NCI-H1694 (cell line): ENCODE results near the gene IL21R.
"Not testable (repeated sequence)": the region's sequence is repeated elsewhere in the genome, so short reads cannot be mapped to it uniquely, and the experiment has no call there.

ENCODE experiments used
- DNase-seq: peaks from one replicate; lab custom pipeline; 2025; lab: John Stamatoyannopoulos, UW

IL21R gene

GRCh38 chr16:27374804-27375425 lies 27.1 kb upstream of the IL21R start:
- peak; percentile 28 for DNase-seq

GRCh38 chr16:27377666-27378485 lies 24.1 kb upstream of the IL21R start:
- DNase-seq, result no peak

- DNase-seq, result no peak
Measured at GRCh38 chr16:27378871-27379481, 23.0 kb upstream of the IL21R start.

- DNase-seq, result no peak
Measured at GRCh38 chr16:27379919-27380318, 22.1 kb upstream of the IL21R start.

DNA sequence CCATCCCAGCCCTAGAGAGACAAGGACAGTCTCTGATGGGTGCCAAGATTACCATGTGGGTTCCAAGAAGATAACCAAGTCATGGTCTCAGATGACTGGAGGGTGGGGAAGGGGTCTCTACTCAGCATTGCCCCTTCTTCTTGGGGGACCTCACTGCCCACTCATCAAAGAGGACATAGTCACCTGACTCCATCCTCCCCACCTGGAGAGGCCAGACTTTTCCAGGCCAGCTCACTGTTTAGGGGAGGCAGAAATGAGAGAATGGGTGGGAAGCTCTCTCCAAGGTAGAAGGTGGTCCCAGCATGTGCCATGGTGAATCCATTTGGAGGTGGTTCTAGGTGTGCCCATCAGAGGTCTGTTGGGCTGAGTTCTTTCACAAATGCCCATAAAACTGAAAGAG lies 20.7 kb upstream of the IL21R start:
- no peak for DNase-seq

- DNase-seq, result no peak
Measured at GRCh38 chr16:27381974-27382855, 19.8 kb upstream of the IL21R start.

DNA sequence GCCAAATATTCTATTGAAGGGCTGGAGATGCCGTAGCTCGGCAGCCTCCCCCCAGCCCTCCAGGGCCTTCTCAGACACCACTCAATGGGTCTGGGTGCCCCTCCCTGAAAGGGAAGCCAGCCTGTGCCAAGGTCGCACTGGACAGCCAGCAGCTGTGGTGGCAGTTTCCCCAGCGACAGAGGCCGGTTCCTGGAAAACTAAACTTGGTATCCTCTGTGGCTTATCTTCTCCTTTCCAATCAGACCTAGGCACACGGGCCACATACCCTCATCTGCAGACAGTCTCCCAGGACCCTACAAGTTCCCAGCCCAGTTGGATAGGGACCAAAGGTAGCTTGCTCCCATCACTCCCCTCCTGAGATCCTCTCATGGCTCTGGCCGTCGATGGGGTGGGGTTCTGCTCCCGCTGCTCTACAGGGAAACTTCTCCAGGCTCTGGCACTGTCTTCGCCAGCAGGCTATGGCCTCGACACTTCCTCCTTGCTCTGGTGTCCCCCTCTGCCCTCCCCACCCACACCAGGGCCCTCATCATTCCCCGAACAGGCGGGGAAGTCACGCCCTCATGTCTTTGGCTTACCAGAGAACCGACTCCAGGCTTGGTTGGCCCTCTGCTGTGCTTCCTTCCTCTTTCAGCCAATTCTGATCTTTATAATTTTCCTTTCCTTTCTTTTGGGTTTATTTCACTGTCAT lies 18.3 kb upstream of the IL21R start:
- no peak for DNase-seq

- DNase-seq, result no peak
Measured at GRCh38 chr16:27384425-27384824, 17.5 kb upstream of the IL21R start.

- no peak for DNase-seq
Measured at GRCh38 chr16:27385398-27385797, 16.6 kb upstream of the IL21R start.

DNA sequence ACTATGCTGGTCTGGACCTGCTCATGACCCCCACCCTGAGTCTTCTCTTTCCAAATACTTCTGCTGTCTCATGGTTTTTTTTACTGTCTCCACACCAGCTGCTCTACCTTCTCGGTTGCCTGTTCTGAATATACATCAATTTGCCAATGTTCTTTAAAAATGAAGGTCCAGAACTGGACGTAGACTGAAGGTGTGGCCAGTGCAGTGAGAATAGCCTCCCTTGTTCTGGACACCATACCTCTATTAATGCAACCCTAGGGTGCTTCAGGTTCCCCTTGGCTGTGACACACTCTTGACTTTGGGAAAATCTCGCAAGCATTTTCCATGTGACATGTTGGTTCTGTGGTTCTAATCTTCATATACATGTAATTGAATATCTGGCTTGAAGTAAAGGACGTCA lies 15.3 kb upstream of the IL21R start:
- no peak for DNase-seq

DNA sequence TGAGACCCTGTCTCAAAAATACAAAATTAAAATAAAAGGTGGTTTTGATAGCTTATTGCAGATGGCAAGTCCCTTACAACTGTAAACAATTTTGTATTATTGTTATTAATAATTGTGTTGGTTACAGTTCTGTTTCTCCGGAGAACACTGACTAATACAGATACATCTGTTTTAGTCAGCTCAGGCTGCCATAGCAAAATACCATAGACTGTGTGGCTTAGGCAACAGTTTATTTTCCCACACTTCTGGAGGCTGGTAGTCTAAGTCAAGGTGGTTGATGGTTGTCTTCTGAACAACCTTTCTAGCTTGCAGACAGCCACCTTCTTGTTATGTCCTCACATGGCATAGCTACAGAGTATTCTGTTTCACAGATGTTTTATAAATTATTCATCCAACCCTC lies 14.2 kb upstream of the IL21R start:
- no peak for DNase-seq

DNA sequence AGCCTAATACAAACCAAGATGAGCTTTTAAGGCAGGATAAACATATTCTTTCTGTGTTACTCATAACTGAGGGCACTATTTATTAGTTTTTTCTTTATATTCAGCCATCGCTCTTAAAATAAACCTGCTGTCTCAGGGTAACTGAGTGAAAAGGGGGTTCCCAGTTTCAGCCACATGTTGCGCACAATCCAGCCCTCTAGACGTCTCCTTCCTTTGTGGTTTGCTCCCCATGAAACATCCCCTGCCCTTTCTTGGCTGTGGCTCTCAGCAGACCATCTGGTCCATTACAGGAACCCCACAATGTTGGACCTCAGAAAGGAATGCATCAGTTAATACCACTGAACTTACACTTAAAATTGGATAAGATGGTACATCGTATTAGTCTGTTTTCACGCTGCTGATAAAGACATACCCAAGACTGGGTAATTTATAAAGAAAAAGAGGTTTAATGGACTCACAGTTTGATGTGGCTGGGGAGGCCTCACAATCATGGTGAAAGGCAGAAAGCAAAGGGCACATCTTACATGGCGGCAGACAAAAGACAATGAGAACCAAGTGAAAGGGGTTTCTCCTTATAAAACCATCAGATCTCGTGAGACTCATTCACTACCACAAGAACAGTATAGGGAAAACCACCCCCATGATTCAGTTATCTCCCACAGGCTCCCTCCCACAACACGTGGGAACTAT lies 12.6 kb upstream of the IL21R start:
- no peak for DNase-seq

GRCh38 chr16:27390151-27390550 lies 11.8 kb upstream of the IL21R start:
- no peak for DNase-seq

GRCh38 chr16:27392671-27393070 lies 9.3 kb upstream of the IL21R start:
- DNase-seq, result no peak

DNA sequence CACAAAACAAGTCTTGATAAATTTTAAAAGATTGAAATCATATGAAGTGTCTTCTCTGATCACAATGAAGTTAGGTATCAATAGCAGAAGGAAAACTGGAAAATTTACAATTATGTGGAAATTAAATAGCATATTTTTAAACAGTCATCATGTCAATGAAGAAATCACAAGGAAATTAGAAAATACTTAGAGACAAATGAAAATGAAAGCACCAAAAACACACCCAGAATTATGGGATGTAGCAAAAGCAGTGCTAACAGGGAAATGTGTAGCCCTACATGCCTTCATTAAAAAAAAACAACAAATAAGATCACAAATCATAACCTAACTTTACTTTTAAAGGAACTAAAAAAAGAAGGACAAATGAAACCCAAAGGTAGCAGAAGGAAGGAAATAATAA lies 7.5 kb upstream of the IL21R start:
- no peak for DNase-seq

GRCh38 chr16:27398341-27398893 lies 3.6 kb upstream of the IL21R start:
- DNase-seq, result not testable (repeated sequence)

- no peak for DNase-seq
Measured at GRCh38 chr16:27398894-27399853, 2.8 kb upstream of the IL21R start.

DNA sequence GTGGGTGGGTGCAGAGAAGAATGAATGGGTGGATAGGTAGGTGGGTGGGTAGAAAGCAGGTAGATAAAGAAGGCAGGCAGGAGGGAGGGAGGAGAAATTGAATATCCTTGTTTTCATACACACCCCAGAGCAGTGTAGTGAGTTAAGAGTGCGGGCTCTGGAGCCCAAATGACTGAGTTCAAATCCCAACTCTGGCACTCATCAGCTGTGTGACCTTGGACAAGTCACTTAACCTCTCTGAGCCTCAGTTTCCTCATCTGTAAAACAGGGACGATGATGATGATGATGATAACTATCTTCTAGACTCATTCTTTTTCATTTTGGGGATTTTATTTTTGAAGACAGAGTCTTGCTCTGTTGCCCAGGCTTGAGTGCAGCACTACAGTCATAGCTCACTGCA lies 2.0 kb upstream of the IL21R start:
- no peak for DNase-seq

- DNase-seq, result no peak
Measured at GRCh38 chr16:27400751-27401620, 988 bp upstream of the IL21R start.
